Mesenchymal stem cell (in vitro differentiated cells and primary cell): ENCODE results near the gene CXCR6.

ENCODE experiments used
- DNase-seq: peaks from one replicate; pipeline ENCODE4 v3.0.0-alpha.2; 2013
- H2AFZ ChIP-seq: one replicate; pipeline ENCODE4 v1.6.1; 2013; ENCODE audit warnings: low read depth, mild to moderate bottlenecking, control low read depth, inconsistent platforms, low read length, moderate library complexity
- H2AK5ac ChIP-seq: 2 replicates; pipeline ENCODE4 v1.6.1; 2013; ENCODE audit warnings: low read length, moderate library complexity, mild to moderate bottlenecking, inconsistent platforms; ENCODE audit not compliant: severe bottlenecking
- H2BK120ac ChIP-seq: one replicate; pipeline ENCODE4 v1.6.1; 2013; ENCODE audit warnings: low read depth, mild to moderate bottlenecking, inconsistent platforms, low read length, moderate library complexity
- H2BK12ac ChIP-seq, 2 experiments: one replicate each; pipeline ENCODE4 v1.6.1; 2013; ENCODE audit warnings: inconsistent platforms in 2 of 2, low read length in 2 of 2, mild to moderate bottlenecking in 2 of 2, moderate library complexity in 2 of 2, control low read depth in 1 of 2
- H2BK15ac ChIP-seq: one replicate; pipeline ENCODE4 v1.6.1; 2013; ENCODE audit warnings: mild to moderate bottlenecking, low read depth, inconsistent platforms; ENCODE audit not compliant: poor library complexity, severe bottlenecking
- H2BK5ac ChIP-seq: 2 replicates; pipeline ENCODE4 v1.6.1; 2013; ENCODE audit warnings: low read depth, mild to moderate bottlenecking, low read length, control low read depth, inconsistent platforms; ENCODE audit not compliant: poor library complexity, severe bottlenecking
- H3K14ac ChIP-seq, 2 experiments: one replicate each; pipeline ENCODE4 v1.6.1; 2013; ENCODE audit warnings: inconsistent platforms in 2 of 2, low read length in 2 of 2, control low read depth in 1 of 2, mild to moderate bottlenecking in 1 of 2, moderate library complexity in 1 of 2
- H3K18ac ChIP-seq, 2 experiments: one replicate each; pipeline ENCODE4 v1.6.1; 2013; ENCODE audit warnings: inconsistent platforms in 2 of 2, low read length in 2 of 2, control low read depth in 1 of 2, low read depth in 1 of 2, mild to moderate bottlenecking in 1 of 2
- H3K23ac ChIP-seq, 2 experiments: one replicate each; pipeline ENCODE4 v1.6.1; 2013; ENCODE audit warnings: inconsistent platforms in 2 of 2, low read length in 2 of 2, mild to moderate bottlenecking in 2 of 2, moderate library complexity in 2 of 2, control low read depth in 1 of 2
- H3K27ac ChIP-seq: 2 replicates; pipeline ENCODE4 v1.5.1; 2013; ENCODE audit warnings: mild to moderate bottlenecking, moderate library complexity, low read length, control low read depth, inconsistent platforms; ENCODE audit not compliant: poor library complexity, severe bottlenecking
- H3K27me3 ChIP-seq, 2 experiments: 2 replicates each; pipeline versions ENCODE4 v1.6.1 to v1.7.0; 2013; ENCODE audit warnings: low read length in 2 of 2, mild to moderate bottlenecking in 2 of 2, moderate library complexity in 2 of 2, control low read depth in 1 of 2, inconsistent platforms in 1 of 2; ENCODE audit not compliant: control insufficient read depth in 1 of 2, insufficient read depth in 1 of 2
- H3K36me3 ChIP-seq, 2 experiments: 2 replicates each; pipeline versions ENCODE4 v1.6.1 to v1.7.0; 2013; ENCODE audit warnings: low read length in 2 of 2, control low read depth in 1 of 2, inconsistent platforms in 1 of 2, low read depth in 1 of 2, mild to moderate bottlenecking in 1 of 2; ENCODE audit not compliant: insufficient read depth in 2 of 2, control insufficient read depth in 1 of 2
- H3K4ac ChIP-seq, 2 experiments: one replicate each; pipeline ENCODE4 v1.6.1; 2013; ENCODE audit warnings: inconsistent platforms in 2 of 2, low read length in 2 of 2, mild to moderate bottlenecking in 2 of 2, moderate library complexity in 2 of 2, control low read depth in 1 of 2, low read depth in 1 of 2
- H3K4me1 ChIP-seq: 2 replicates; pipeline ENCODE4 v1.6.1; 2013; ENCODE audit warnings: low read depth, low read length, control low read depth; ENCODE audit not compliant: control insufficient read depth, insufficient read depth
- H3K4me2 ChIP-seq: 2 replicates; pipeline ENCODE4 v1.6.1; 2013; ENCODE audit warnings: low read length, mild to moderate bottlenecking, inconsistent platforms; ENCODE audit not compliant: poor library complexity, severe bottlenecking
- H3K4me3 ChIP-seq, 2 experiments: 2 replicates each; pipeline versions ENCODE4 v1.5.1 to v1.7.0; 2013; ENCODE audit warnings: low read length in 2 of 2, mild to moderate bottlenecking in 2 of 2, control low read depth in 1 of 2, low read depth in 1 of 2; ENCODE audit not compliant: insufficient read depth in 1 of 2
- H3K79me1 ChIP-seq: replicated peaks from 2 replicates; pipeline ENCODE4 v1.6.1; 2013; ENCODE audit warnings: mild to moderate bottlenecking, control low read depth, low read length, inconsistent platforms; ENCODE audit not compliant: poor library complexity, severe bottlenecking
- H3K9ac ChIP-seq: 2 replicates; pipeline ENCODE4 v1.7.0; 2013; ENCODE audit warnings: mild to moderate bottlenecking, low read length, moderate library complexity
- H3K9me3 ChIP-seq: 2 replicates; pipeline ENCODE4 v1.7.0; 2013; ENCODE audit warnings: mild to moderate bottlenecking, low read length; ENCODE audit not compliant: control insufficient read depth
- H4K8ac ChIP-seq: one replicate; pipeline ENCODE4 v1.6.1; 2013; ENCODE audit warnings: inconsistent platforms, mild to moderate bottlenecking, low read length, moderate library complexity
- H4K91ac ChIP-seq: one replicate; pipeline ENCODE4 v1.6.1; 2013; ENCODE audit warnings: mild to moderate bottlenecking, low read length, inconsistent platforms
- WGBS: methylation state at CpG from one replicate; pipeline ENCODE4 v1.1.7; 2013; ENCODE audit warnings: mixed read lengths; 5-methylcytosine and 5-hydroxymethylcytosine counted together

Gene CXCR6

GRCh38 chr3:45912435-45912834 is 30.8 kb upstream of the CXCR6 start:
- WGBS: 80% methylated on average over 6 of the region's 6 CpGs
- Histone ChIP-seq H2BK120ac (no peak overlapping the region), H3K4me3 (no peak overlapping the region), H3K27ac (no peak overlapping the region), H2BK15ac (no peak overlapping the region), H2AK5ac (no peak overlapping the region), H2BK5ac (no peak overlapping the region), H2AFZ (no peak overlapping the region), H3K4me2 (no peak overlapping the region), H3K27me3 (no peaks in the 10 kb centered on the region), H4K8ac (no peak overlapping the region), H3K9ac (no peak overlapping the region), H3K23ac (no peak overlapping the region), H3K79me1 (no peaks in the 10 kb centered on the region), H3K4ac (no peak overlapping the region), H3K9me3 (no peaks in the 10 kb centered on the region), H2BK12ac (no peak overlapping the region), H3K14ac (no peak overlapping the region), H3K18ac (no peak overlapping the region), H3K36me3 (peaks cover 0 to 2% of the 10 kb centered on the region in 2 experiments), H3K4me1 (peaks cover 6% of the 10 kb centered on the region), H4K91ac (no peak overlapping the region)
- no peak for DNase-seq

- no peak overlapping the region for H3K23ac ChIP-seq
- no peaks in the 10 kb centered on the region for H3K79me1 ChIP-seq
- no peak overlapping the region for H2BK5ac ChIP-seq
- no peak for DNase-seq
- H3K27me3 ChIP-seq: no peaks in the 10 kb centered on the region
- H3K14ac ChIP-seq: peak overlapping the region in 1 of 2 experiments; percentile 62
- H3K9ac ChIP-seq: no peak overlapping the region
- no peak overlapping the region for H3K4ac ChIP-seq
- H2BK12ac ChIP-seq: peak overlapping the region in 1 of 2 experiments; percentile 29
- H3K27ac ChIP-seq: no peak overlapping the region
- no peak overlapping the region for H4K91ac ChIP-seq
- H2AFZ ChIP-seq: no peak overlapping the region
- H3K4me2 ChIP-seq: no peak overlapping the region
- peaks cover 0 to 19% of the 10 kb centered on the region in 2 experiments for H3K36me3 ChIP-seq
- H2AK5ac ChIP-seq: no peak overlapping the region
- peaks cover 6% of the 10 kb centered on the region for H3K4me1 ChIP-seq
- H3K18ac ChIP-seq: no peak overlapping the region
- 91% methylated on average over 7 of the region's 7 CpGs for WGBS
- no peaks in the 10 kb centered on the region for H3K9me3 ChIP-seq
- H4K8ac ChIP-seq: no peak overlapping the region
- no peak overlapping the region for H2BK15ac ChIP-seq
- no peak overlapping the region for H3K4me3 ChIP-seq
- H2BK120ac ChIP-seq: no peak overlapping the region
Observed at GRCh38 chr3:45914362-45915058, 28.8 kb upstream of the CXCR6 start.

GRCh38 chr3:45915059-45915439 is 28.2 kb upstream of the CXCR6 start:
- no peak overlapping the region for H3K18ac ChIP-seq
- no peak overlapping the region for H3K27ac ChIP-seq
- H2BK15ac ChIP-seq: no peak overlapping the region
- no peak overlapping the region for H3K9ac ChIP-seq
- H2AK5ac ChIP-seq: no peak overlapping the region
- H2AFZ ChIP-seq: no peak overlapping the region
- no peaks in the 10 kb centered on the region for H3K79me1 ChIP-seq
- 90% methylated on average over 9 of the region's 9 CpGs for WGBS
- H3K4ac ChIP-seq: no peak overlapping the region
- no peak overlapping the region for H3K4me2 ChIP-seq
- DNase-seq: no peak
- H3K23ac ChIP-seq: no peak overlapping the region
- no peaks in the 10 kb centered on the region for H3K27me3 ChIP-seq
- no peak overlapping the region for H3K4me3 ChIP-seq
- H3K14ac ChIP-seq: peak overlapping the region in 1 of 2 experiments; percentile 62
- no peak overlapping the region for H4K91ac ChIP-seq
- no peak overlapping the region for H2BK120ac ChIP-seq
- H2BK5ac ChIP-seq: no peak overlapping the region
- peaks cover 6% of the 10 kb centered on the region for H3K4me1 ChIP-seq
- H4K8ac ChIP-seq: no peak overlapping the region
- no peak overlapping the region for H2BK12ac ChIP-seq
- H3K36me3 ChIP-seq: peaks cover 0 to 24% of the 10 kb centered on the region in 2 experiments
- H3K9me3 ChIP-seq: no peaks in the 10 kb centered on the region

- WGBS: 34% methylated on average over 12 of the region's 13 CpGs
- Histone ChIP-seq H3K9me3 (no peaks in the 10 kb centered on the region), H3K18ac (no peak overlapping the region), H2BK15ac (no peak overlapping the region), H4K91ac (no peak overlapping the region), H2AFZ (no peak overlapping the region), H3K14ac (no peak overlapping the region), H3K23ac (no peak overlapping the region), H3K4me3 (no peak overlapping the region), H3K4me1 (peaks cover 6% of the 10 kb centered on the region), H2BK120ac (no peak overlapping the region), H3K79me1 (no peaks in the 10 kb centered on the region), H3K27ac (no peak overlapping the region), H4K8ac (no peak overlapping the region), H3K4me2 (no peak overlapping the region), H3K9ac (peak overlapping the region; percentile 30), H3K4ac (no peak overlapping the region), H3K27me3 (no peaks in the 10 kb centered on the region), H2AK5ac (no peak overlapping the region), H3K36me3 (peaks cover 0 to 31% of the 10 kb centered on the region in 2 experiments), H2BK5ac (no peak overlapping the region), H2BK12ac (no peak overlapping the region)
- DNase-seq: peak; percentile 93
Observed at GRCh38 chr3:45915518-45916231, 27.6 kb upstream of the CXCR6 start.
